HG03460 (cell line): Measurements from ENCODE around the gene HMCES.
"Not testable (repeated sequence)": the region's sequence is repeated elsewhere in the genome, so short reads cannot be mapped to it uniquely, and the experiment has no call there.

Experiments used
- ATAC-seq: cut with Tn5 transposase; IDR thresholded peaks from one replicate; pipeline ENCODE4 v1.9.1; 2021; ENCODE audit not compliant: unreplicated experiment

HMCES gene

DNA sequence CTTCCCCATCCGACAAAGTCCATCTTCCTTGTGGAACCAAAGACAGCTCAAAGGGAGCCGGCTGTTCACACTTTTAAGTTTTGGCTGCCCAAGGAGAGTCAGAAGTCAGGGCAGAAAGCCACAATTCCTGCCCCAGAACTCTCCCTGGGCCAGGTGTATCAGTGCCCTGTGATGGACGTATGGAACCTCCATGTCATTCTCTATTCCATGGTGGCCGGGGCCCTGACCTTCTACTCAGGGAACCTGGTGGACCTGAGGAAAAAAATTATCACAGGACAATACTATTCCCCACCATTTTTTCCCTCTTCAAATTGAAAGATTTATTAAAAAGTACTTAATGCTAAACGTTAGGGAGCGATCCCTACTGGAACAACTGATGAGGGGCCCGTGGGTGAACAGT is 66.6 kb downstream of the HMCES start:
- ATAC-seq, result no peak

DNA sequence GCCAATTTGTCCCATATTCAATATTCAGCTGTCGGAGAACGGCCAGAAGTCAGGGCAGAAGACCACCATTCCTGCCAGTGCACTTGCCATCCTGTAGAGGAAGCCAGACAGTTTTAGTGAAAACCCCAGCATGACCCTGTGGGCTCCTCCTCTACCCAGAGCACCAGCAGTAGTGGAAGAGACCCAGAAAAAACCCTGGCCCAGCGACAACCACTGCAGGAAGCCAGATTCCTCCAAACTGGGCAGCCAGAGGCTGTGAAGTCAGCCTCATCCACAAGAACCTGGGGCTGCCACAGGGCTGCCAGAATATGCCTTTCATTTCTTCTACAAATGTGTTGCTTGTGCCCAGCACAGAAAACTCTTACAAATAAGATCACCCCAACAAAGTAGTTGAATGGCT is 67.3 kb downstream of the HMCES start:
- ATAC-seq, result no peak

DNA sequence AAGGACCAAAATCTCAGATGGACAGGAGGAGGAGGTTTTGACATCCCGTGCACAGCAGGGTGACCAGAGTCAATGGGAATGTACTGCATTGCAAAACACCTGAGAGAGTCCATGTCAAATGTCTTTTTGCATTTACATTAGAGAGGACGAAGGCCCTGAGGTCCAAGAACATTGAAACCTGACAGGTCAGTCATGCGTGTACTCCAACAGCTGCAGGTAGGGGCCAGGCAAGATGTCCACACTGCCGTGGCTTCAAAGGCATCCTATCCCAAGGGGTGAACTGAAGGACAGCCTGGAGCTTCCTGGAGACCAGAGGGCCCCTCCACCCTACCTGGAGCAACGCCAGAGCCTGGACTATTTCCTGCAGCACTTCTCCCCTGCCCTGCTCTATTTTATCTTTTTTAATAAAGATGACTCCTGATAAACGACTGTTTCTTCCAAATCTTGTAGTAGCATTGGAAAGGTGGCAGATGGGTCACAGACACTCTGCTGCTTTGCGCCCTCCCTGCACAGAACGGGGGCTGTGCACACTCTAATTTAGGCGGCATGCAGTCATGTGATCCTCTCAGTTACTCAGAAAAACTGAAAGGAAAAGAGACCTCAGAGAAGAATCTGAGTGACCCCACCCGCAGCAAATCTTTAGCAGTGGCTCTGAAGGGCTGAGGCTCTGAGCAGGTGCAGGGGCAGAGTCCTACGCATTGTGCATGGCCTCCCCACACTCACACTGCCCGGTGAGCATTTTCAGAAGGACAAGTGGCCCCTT is 68.2 kb downstream of the HMCES start:
- no peak for ATAC-seq

DNA sequence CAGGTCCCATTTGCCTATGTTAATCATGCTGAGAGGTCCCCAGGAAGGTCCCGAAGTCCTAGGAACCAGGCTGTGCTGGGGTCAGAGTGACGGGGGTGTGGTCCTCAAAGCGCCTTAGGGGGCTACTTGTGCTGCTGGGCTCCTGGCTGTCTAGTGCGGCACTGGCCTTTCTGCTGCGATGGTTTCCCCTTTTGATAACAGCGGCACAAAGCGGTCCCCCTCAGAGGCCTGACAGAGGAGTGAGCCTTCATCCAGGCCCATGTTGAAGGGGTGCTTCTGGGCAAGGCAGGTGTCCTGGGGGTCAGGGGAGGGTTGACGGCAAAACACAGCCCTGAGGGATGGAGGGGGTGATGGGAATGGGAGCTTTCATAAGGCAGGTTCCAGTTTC is 68.8 kb downstream of the HMCES start:
- ATAC-seq, result no peak

DNA sequence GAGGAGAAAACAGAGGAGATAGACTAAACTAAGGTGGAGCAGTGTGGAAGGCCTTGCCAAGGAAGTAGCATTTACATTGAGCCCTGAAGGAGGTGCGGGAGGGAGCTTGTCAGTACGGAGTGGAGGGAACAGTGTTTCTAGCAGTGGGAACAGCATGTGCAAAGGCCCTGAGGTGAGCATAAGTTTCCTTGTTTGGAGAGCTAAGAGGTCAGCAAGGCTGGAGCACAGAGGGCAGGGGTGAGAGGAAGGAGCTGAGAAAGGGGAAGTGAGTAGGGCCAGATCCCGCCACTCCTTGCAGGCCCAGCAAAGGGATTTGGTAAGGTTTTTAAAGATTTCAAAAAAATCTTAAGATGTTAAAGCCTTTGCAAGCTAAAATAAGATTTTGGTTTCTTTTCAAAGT is 70.1 kb downstream of the HMCES start:
- no peak for ATAC-seq

DNA sequence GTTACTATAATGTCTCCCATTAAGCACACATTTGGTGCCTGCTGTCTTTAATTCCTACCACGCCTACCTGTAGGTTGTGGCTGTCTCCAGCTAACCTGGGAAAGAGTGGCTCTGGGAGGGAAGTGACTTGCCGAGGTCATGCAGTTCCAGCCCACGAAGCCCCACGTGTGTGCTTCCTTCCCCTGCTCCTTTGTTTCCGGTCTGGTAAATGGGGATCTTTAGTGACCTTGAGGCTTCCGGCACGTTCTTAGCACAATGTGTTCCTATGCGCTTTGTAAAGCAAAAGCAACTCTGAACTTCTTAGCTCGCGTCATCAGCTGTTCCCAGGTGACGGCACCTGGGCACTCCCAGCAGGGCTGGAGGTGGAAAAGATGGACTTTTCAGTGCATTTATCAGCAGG is 70.5 kb downstream of the HMCES start:
- not testable (repeated sequence) for ATAC-seq

DNA sequence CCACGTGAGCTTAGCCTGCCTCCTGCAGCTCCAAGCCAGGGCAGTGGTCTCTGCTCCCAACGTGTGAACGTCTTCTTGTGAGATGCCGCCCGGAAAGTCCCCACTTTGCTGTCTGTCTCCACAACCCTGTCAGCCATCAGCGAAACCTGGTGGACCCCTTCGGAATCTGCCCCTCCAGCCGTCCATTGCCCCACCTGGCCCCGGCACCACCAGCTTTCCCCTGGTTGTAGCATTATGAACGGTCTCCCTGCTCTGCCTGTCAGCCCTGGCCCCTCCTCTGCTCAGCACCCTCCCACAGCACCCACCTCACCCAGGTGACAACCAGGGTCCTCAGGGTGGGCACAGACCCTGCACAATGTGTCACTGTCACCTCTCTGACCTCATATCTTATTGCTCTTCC is 71.1 kb downstream of the HMCES start:
- no peak for ATAC-seq

DNA sequence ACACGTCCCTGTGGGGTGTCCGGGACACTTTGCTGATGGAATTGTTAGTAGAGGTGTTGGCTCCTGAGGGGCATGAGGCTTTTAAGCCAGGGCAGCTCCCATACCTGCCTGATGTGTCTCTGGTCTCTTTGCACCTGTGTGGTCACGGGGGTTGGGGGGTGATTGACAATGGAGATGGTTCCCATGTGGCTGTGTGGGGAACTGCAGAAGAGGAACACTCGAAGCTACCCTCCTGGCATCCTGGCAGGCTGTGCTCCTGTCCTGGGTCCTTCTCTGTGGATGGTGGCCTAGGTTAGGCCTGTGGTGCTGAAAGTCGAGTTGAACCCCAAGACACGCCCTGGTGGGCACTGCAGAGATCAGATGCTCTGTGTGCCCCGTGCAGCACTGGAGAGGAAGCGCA is 73.4 kb downstream of the HMCES start:
- ATAC-seq, result no peak

DNA sequence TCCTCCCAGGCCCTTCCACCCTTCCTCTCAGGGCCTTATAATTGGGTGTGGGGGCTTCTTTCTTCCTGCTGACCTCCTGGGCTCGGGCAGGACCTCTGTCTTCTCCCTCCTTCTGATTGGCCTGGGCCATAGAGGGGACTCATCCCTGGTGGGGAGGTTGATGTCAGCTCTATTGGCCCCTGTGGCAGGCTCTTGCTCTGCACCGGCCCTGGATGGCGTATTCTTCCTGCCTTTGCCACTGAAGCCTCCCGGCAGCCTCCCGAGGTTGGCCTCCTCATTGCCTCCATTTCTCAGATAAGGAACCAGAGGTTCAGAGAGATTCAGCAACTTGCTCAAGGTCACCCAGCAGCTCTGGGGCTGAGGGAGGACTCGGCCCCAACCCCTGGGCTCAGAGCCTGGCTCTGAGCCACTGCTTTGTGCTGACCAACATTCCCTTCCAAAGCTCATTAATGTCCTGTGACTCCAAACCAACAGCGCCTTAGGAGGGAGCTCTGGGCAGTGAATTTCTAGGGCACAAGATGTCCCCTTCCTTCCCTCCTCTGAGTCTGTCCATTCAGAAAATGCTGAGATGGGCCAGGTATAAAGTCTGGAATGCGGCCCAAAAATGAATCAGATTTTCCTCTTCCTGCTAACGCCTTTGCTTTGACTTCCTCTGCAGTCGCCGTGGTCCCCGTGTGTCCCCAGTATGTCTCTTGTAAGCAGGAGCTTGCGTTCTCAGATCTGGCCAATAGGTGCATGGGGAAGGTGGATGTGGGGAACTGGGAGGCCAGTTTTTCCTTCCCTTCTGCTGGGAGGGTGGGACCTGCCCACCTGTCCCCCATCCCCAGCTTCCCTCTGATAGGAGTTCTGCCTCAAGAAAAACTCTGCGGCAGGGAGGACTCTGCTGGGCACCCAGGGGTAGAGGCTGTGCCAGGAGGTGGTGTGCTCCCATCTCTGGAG is 74.2 kb downstream of the HMCES start:
- ATAC-seq, result no peak

DNA sequence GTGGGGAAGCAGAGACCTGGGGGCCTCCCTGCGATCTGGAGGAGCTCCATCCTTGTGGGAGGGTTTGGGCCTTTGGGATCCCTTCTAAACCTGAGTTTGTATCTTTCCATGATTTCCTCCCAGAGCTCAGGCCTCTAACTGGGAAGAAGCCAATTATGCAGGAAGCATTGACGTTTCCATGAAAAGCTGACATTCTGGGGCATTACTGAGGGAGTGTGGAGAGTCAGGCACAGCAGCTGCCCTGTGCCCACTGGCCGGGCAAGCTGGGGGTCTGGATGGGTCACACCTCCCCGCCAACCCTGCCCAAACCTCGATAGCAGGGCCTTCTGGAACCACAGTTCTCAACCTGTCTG is 74.9 kb downstream of the HMCES start:
- ATAC-seq, result no peak
